ENCODE data around the gene SGK1.
A peak's percentile ranks its signal among the peaks of the same experiment; 100 is the strongest.

SGK1 gene

GRCh38 chr6:134173936-134174671 lies 143.8 kb downstream of the SGK1 start:
- Histone ChIP-seq H3K36me3 (ENCODE audit: insufficient read depth, low read length) (no peaks in the 10 kb centered on the region), H3K4me3 (ENCODE audit: low read depth in 1 of 2, low read length in 2 of 2) (peak overlapping the region; percentile 75 to 78), H3K9me3 (ENCODE audit: low read length) (no peaks in the 10 kb centered on the region), H3K27me3 (ENCODE audit: control insufficient read depth in 1 of 2, insufficient read depth in 2 of 2, low read length in 2 of 2) (peaks cover 0 to 4% of the 10 kb centered on the region in 2 donors), H3K9ac (ENCODE audit: low read length) (peak overlapping the region; percentile 50), H3K4me1 (ENCODE audit: insufficient read depth, low read length) (peaks cover 15% of the 10 kb centered on the region), H3K27ac (ENCODE audit: low read depth, low read length) (peak overlapping the region; percentile 54)

GRCh38 chr6:134173366-134173725 lies 144.6 kb downstream of the SGK1 start:
- Histone ChIP-seq H3K4me3 (ENCODE audit: low read depth in 1 of 2, low read length in 2 of 2) (no peak overlapping the region), H3K9ac (ENCODE audit: low read length) (no peak overlapping the region), H3K9me3 (ENCODE audit: low read length) (no peaks in the 10 kb centered on the region), H3K4me1 (ENCODE audit: insufficient read depth, low read length) (peaks cover 11% of the 10 kb centered on the region), H3K27me3 (ENCODE audit: control insufficient read depth in 1 of 2, insufficient read depth in 2 of 2, low read length in 2 of 2) (peaks cover 0 to 4% of the 10 kb centered on the region in 2 donors), H3K27ac (ENCODE audit: low read depth, low read length) (no peak overlapping the region), H3K36me3 (ENCODE audit: insufficient read depth, low read length) (no peaks in the 10 kb centered on the region)

- Histone ChIP-seq H3K27ac (ENCODE audit: low read depth, low read length) (no peak overlapping the region), H3K4me3 (ENCODE audit: low read depth in 1 of 2, low read length in 2 of 2) (no peak overlapping the region), H3K36me3 (ENCODE audit: insufficient read depth, low read length) (no peaks in the 10 kb centered on the region), H3K27me3 (ENCODE audit: control insufficient read depth in 1 of 2, insufficient read depth in 2 of 2, low read length in 2 of 2) (no peaks in the 10 kb centered on the region), H3K9me3 (ENCODE audit: low read length) (no peaks in the 10 kb centered on the region), H3K9ac (ENCODE audit: low read length) (no peak overlapping the region), H3K4me1 (ENCODE audit: insufficient read depth, low read length) (peaks cover 7% of the 10 kb centered on the region)
Observed at GRCh38 chr6:134172706-134173365, 145.1 kb downstream of the SGK1 start.

- Histone ChIP-seq H3K4me1 (ENCODE audit: insufficient read depth, low read length) (peaks cover 7% of the 10 kb centered on the region), H3K27me3 (ENCODE audit: control insufficient read depth in 1 of 2, insufficient read depth in 2 of 2, low read length in 2 of 2) (no peaks in the 10 kb centered on the region), H3K36me3 (ENCODE audit: insufficient read depth, low read length) (no peaks in the 10 kb centered on the region), H3K9me3 (ENCODE audit: low read length) (no peaks in the 10 kb centered on the region), H3K27ac (ENCODE audit: low read depth, low read length) (no peak overlapping the region), H3K9ac (ENCODE audit: low read length) (no peak overlapping the region), H3K4me3 (ENCODE audit: low read depth in 1 of 2, low read length in 2 of 2) (no peak overlapping the region)
Observed at GRCh38 chr6:134172020-134172705, 145.7 kb downstream of the SGK1 start.

GRCh38 chr6:134171517-134171916 lies 146.4 kb downstream of the SGK1 start:
- H3K4me3 ChIP-seq (ENCODE audit: low read depth in 1 of 2, low read length in 2 of 2), result no peak overlapping the region
- H3K27ac ChIP-seq (ENCODE audit: low read depth, low read length), result no peak overlapping the region
- no peak overlapping the region for H3K9ac ChIP-seq (ENCODE audit: low read length)
- peaks cover 7% of the 10 kb centered on the region for H3K4me1 ChIP-seq (ENCODE audit: insufficient read depth, low read length)
- H3K36me3 ChIP-seq (ENCODE audit: insufficient read depth, low read length), result no peaks in the 10 kb centered on the region
- H3K27me3 ChIP-seq (ENCODE audit: control insufficient read depth in 1 of 2, insufficient read depth in 2 of 2, low read length in 2 of 2), result no peaks in the 10 kb centered on the region
- no peaks in the 10 kb centered on the region for H3K9me3 ChIP-seq (ENCODE audit: low read length)

- H3K4me1 ChIP-seq (ENCODE audit: insufficient read depth, low read length), result peaks cover 7% of the 10 kb centered on the region
- no peaks in the 10 kb centered on the region for H3K36me3 ChIP-seq (ENCODE audit: insufficient read depth, low read length)
- no peaks in the 10 kb centered on the region for H3K9me3 ChIP-seq (ENCODE audit: low read length)
- H3K27me3 ChIP-seq (ENCODE audit: control insufficient read depth in 1 of 2, insufficient read depth in 2 of 2, low read length in 2 of 2), result no peaks in the 10 kb centered on the region
- no peak overlapping the region for H3K27ac ChIP-seq (ENCODE audit: low read depth, low read length)
- no peak overlapping the region for H3K4me3 ChIP-seq (ENCODE audit: low read depth in 1 of 2, low read length in 2 of 2)
- H3K9ac ChIP-seq (ENCODE audit: low read length), result no peak overlapping the region
Observed at GRCh38 chr6:134170844-134171243, 147.1 kb downstream of the SGK1 start.

- Histone ChIP-seq H3K27me3 (ENCODE audit: control insufficient read depth in 1 of 2, insufficient read depth in 2 of 2, low read length in 2 of 2) (no peaks in the 10 kb centered on the region), H3K4me3 (ENCODE audit: low read depth in 1 of 2, low read length in 2 of 2) (no peak overlapping the region), H3K27ac (ENCODE audit: low read depth, low read length) (no peak overlapping the region), H3K9me3 (ENCODE audit: low read length) (no peaks in the 10 kb centered on the region), H3K36me3 (ENCODE audit: insufficient read depth, low read length) (no peaks in the 10 kb centered on the region), H3K9ac (ENCODE audit: low read length) (no peak overlapping the region), H3K4me1 (ENCODE audit: insufficient read depth, low read length) (peaks cover 7% of the 10 kb centered on the region)
Observed at GRCh38 chr6:134169871-134170486, 147.9 kb downstream of the SGK1 start.

GRCh38 chr6:134168590-134169208 lies 149.2 kb downstream of the SGK1 start:
- H3K9me3 ChIP-seq (ENCODE audit: low read length), result no peaks in the 10 kb centered on the region
- H3K4me3 ChIP-seq (ENCODE audit: low read depth in 1 of 2, low read length in 2 of 2), result no peak overlapping the region
- H3K27ac ChIP-seq (ENCODE audit: low read depth, low read length), result no peak overlapping the region
- no peaks in the 10 kb centered on the region for H3K27me3 ChIP-seq (ENCODE audit: control insufficient read depth in 1 of 2, insufficient read depth in 2 of 2, low read length in 2 of 2)
- H3K9ac ChIP-seq (ENCODE audit: low read length), result no peak overlapping the region
- no peaks in the 10 kb centered on the region for H3K4me1 ChIP-seq (ENCODE audit: insufficient read depth, low read length)
- no peaks in the 10 kb centered on the region for H3K36me3 ChIP-seq (ENCODE audit: insufficient read depth, low read length)

- no peaks in the 10 kb centered on the region for H3K9me3 ChIP-seq (ENCODE audit: low read length)
- no peak overlapping the region for H3K4me3 ChIP-seq (ENCODE audit: low read depth in 1 of 2, low read length in 2 of 2)
- no peaks in the 10 kb centered on the region for H3K4me1 ChIP-seq (ENCODE audit: insufficient read depth, low read length)
- H3K36me3 ChIP-seq (ENCODE audit: insufficient read depth, low read length), result no peaks in the 10 kb centered on the region
- H3K27ac ChIP-seq (ENCODE audit: low read depth, low read length), result no peak overlapping the region
- no peak overlapping the region for H3K9ac ChIP-seq (ENCODE audit: low read length)
- no peaks in the 10 kb centered on the region for H3K27me3 ChIP-seq (ENCODE audit: control insufficient read depth in 1 of 2, insufficient read depth in 2 of 2, low read length in 2 of 2)
Observed at GRCh38 chr6:134166511-134167261, 151.2 kb downstream of the SGK1 start.

GRCh38 chr6:134165561-134166201 lies 152.2 kb downstream of the SGK1 start:
- no peak overlapping the region for H3K9ac ChIP-seq (ENCODE audit: low read length)
- H3K27ac ChIP-seq (ENCODE audit: low read depth, low read length), result no peak overlapping the region
- H3K4me1 ChIP-seq (ENCODE audit: insufficient read depth, low read length), result no peaks in the 10 kb centered on the region

More at GRCh38 chr6:134165561-134166201, 152.2 kb downstream of the SGK1 start:
- H3K27me3 ChIP-seq (ENCODE audit: control insufficient read depth in 1 of 2, insufficient read depth in 2 of 2, low read length in 2 of 2), result no peaks in the 10 kb centered on the region
- H3K4me3 ChIP-seq (ENCODE audit: low read depth in 1 of 2, low read length in 2 of 2), result no peak overlapping the region
- no peaks in the 10 kb centered on the region for H3K36me3 ChIP-seq (ENCODE audit: insufficient read depth, low read length)
- H3K9me3 ChIP-seq (ENCODE audit: low read length), result no peaks in the 10 kb centered on the region
